COR-L47 (cell line): ENCODE data around the gene CYYR1.

Experiments
- DNase-seq: peaks from one replicate; lab custom pipeline; 2025; lab: John Stamatoyannopoulos, UW

CYYR1 gene

DNA sequence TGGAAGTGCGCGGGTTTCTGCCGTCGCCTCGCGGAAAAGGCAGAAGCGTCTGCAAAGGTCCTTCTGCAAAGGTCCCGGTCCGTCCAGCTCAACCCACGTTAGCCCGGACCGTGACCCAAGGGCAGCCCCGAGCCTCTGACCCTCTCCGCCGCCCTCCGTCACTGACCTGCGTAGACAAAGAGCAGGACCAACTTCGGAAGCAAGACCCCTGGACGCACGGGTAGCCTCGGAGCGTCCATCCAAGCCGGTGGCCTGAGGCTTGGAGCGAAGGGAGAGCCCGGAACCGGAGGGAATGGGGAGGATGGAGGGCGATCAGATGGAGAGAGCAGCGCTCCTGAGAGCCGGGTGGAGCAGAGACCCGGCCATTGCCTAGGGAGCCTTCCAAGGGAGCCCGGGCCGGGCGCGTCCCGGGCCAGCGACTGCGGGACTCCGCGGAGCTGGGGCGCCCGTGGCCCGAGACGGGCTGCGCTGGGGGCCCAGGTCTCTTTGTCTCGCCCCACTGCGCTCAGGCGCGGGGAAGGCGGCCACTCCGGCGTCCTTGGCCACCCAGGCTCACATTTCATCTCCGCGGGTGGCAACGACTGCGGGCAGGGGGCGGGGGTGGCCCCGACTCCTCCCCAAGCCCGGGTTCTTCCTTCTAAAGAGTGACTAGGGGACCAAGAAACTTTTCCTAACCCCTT, at the start of gene CYYR1:
TSS of gene CYYR1 (minus strand) at position 585 of the 680 bp plus-strand sequence. CDS start at position 239, 346 bp downstream.
- peak; percentile 37 for DNase-seq

DNA sequence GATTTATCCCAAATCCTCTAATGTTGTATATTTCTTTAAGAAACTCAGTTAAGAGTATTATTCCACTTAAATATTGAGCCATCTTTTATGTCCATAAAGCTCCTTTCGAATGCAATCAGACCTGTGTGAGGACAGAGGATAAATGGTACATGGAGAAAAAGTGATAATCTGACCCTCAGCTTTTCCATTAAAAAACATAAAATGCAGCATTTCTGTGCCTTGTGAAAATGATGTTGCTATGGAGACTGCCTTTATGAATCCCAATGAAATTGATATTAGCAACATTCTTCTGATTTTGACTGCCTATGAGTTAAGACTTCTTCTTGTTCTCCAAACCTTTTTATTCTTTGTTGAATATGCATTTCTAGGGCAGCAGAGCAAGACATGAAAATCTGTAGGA, 44.1 kb upstream of the CYYR1 start:
- no peak for DNase-seq

DNA sequence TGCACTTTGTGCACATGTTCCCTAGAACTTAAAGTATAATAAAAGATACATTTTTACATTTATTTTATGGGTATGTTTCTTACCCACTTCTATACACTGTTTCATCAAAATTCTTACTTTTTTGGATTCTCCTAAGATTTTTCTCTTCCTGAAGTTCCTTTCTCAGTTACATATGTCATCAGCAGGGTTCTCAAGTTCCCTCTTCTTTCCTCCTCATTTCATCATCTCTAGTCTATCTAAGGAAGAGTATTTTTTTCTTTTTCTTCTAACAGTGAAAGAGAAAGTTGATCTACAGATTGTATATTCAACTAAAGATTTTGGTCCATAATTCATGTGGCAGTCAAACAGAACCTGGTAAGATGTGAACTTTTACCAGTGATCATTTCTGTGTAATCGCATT, 41.2 kb upstream of the CYYR1 start:
- DNase-seq = no peak

DNA sequence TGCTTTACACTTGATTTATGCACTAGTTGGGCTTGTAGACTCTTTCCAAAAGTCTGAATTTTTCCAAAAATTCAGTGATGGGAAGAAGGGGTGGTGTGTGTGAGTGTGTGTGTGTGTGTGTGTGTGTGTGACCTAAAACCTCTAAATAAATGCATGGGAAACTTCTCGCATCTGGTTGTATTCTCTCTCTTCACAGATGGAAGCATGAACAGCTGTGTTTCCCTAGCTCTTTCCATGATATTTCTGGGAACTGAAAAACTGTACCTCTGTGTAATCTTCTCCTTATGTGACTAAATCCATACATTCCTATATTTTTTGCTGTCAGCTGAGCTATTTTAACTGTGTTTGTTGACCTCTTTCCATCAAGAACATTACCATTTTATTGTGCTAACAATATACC, 26.2 kb upstream of the CYYR1 start:
- no peak for DNase-seq

DNA sequence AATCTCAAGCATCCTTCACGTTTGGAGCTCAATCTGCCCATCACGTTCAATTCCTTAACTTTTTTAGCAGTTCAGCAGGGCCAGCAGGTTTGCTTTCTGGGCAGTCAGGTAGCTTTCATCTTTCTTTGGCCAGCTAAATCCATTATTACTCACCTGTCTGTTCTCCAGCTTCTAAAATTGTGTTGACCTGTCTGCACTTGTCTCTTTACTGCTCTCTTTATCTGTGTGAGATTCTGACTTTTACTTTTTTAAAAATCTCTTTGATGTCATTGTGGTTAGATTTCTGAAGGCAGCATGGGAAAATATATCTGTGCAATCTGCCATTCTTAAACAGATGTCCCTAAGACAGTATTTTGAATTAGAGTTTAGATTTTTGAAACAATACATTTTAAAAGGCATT, 24.9 kb upstream of the CYYR1 start:
- no peak for DNase-seq

DNA sequence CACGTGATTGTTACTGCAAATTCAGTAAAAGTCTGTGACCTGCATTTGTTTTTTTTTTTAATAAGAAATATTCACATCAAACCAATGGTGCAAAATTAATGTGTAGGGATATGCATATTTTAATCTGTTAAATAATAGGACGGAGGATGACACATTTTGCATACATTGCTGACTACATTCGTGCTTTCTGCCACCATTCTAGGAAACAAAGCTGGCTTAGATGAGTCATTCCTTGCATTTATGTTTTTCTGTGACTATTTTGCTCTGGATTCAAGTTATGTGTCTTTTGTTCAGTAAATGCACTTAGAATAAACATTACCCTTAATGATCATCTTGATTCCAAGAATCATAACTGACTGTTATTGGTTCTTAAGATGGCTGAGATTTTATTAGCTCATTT, 23.9 kb upstream of the CYYR1 start:
- DNase-seq = no peak

DNA sequence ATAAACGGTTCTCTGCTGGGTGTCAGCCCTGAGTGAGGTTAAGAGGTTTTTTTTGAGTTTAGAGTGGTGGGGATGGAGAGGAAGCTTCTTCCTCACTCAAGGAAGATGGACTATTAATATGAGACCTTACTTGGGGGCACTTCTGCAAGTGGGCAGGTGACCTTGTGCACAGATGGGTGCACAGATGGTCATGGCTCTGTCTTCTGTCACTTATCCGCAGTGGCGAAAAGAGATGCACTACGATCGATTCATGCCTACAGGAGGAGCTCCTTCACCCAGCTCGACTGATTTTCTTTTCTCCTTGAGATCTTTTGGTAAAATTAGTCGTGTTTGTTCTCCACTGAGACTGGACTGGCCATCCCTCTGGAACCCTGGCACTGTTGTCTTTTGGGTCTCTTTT, 22.9 kb upstream of the CYYR1 start:
- DNase-seq = no peak

DNA sequence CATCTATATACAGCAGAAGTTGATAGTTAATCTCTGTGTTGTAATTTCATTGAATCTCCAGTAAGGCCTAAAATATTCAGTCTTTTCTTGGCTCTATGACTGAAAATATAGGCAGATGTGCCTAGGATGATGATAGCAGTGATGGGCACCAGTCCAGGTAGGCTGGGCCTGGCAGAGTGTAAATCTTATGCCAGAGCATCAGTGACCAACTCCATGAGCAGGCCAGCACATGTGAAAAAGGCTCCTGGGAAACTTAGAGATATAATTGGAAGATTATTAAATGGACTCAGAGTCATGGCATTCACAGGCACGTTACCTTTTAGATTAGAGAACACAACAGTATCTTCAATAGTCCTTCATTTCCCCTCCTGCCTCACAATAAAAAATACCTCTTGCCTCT, 20.7 kb upstream of the CYYR1 start:
- DNase-seq = no peak

DNA sequence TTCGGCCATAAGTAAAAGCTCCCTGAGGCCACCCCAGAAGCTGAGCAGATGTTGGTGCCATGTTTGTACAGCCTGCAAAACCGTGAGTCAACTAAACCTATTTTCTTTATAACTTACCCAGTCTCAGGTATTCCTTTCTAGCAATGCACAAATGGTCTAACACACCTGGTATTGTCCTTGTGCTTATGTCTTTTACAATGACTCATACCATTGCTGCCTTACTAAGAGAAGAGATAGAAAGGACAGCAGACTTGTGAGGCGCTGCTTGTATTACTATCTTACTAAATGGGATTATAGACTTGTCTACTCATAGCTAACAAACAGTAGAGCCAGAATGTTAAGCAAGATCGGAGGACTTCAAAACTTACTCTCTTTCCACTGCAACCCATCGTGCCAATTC, 18.5 kb upstream of the CYYR1 start:
- no peak for DNase-seq

DNA sequence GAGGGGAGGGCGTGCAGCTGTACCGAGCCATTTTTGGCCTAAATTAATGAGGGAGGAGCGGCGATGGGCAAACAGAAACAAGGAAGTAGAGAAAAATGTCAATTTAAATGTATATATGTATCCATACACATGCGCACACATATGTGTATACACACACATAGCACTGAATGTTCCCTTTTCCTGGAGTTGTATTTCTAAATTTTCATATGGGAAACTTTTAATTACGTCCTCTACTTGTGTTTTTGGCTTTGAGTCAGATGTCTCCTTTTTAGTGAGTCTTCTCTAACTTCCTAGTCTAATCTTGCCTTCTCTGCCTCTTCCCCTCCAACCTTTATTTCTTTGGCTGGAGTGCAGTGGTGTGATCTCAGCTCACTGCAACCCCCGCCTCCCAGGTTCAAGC, 15.4 kb upstream of the CYYR1 start:
- DNase-seq = no peak

DNA sequence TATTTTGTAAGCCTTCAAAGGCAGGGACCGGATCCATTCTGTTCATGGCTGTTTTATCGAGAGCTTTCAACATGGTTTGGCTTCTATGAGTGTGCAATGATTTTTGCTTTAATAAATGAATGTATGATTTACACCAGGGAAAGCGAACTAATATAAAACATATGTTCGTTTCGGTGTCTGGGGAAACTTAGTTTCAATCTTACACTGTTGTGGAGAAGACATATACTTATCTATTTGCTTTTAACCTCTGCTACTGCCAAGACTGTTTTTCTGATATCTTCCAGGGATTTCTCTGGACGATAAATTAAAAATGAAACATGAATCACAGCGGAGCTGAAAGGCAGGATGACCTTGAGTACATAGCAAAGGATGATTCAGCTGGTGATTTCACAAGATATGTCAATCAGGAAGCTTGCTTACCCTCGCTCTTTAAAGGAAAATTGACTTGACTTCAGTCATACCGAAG, 14.7 kb upstream of the CYYR1 start:
- DNase-seq = no peak

DNA sequence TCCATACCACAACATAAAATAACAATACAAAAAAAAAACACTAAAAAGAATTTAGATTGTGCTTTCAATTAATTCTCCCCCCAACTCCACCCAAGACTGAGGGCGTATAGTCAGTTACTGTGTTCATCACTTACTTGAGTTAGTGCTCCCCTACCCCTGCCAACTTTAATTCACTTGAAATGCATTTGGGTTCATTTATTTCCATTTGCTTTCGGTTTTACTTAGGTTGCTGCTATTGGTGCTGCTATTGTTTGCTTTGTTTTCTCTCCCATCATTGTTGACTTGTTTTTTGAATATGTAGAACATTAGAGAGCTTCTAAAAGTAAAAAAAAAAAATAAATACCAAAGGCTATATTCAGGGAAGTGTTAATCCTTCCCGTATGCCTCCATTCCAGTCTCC, 10.7 kb upstream of the CYYR1 start:
- DNase-seq = no peak

DNA sequence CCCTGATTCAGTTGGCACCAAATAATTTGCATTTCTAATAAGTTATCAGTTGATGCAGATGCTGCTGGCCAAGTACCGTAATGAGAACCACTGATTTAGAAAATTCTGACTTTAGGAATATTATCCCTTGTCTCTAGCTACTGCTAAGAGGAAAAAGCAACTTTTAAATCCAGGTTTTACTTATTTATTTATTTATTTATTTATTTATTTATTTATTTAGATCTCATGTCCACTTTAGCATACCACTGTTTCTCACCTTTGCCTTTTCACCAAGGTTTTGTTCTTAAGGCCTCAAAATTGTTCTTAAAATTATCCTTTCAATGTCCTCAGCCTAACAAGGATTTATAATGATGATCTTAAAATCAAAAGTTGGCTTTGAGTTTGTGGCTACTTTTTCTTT, 8.7 kb upstream of the CYYR1 start:
- DNase-seq = no peak

DNA sequence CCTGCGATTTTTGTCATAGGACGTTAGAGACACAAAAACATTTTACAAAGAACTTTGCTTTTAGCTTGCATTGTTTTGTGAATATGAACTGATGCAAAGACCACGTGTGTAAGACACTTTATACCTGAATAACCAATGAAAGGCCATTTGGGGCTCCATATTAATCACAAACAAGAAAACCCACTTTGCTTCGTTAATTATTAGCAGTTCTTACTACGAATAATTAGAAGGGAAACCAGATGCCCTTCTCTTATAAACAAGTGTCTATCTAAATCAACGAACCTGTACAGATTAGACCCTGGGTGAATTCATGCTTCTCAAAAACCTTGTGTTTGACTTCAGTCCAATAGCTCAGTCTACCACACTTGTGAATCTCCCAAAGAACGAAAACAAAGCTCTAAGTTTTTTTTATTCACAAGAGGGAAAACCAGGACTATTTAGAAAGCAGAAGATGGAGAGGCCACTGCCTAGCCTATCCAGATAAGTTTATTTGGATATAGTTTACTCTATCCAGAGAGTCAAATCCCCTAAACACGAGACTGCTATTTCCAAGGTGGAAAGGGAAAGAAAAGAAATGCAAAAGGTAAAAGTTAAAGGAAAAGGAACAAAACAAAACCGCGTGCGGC, 897 bp downstream of the CYYR1 start:
- DNase-seq = no peak

DNA sequence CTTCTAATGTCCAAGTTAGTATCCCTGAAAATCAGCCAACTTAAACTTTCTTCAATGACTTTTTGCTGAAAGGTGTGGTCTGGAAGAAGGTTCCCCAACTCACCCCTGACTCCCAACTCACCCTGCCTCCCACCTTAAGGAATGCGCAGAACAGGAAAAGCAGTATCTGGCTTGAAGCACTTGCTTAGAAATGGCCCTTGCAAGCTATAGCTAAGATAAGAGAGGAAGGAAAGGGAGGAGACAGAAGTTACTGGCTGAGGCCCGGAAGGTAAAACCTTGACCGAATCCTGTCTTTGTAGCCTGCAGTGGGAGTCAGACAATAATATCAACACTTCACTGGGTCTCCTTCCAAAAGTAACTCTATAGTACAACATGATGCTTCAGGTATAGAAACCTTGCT, 2.9 kb downstream of the CYYR1 start:
- DNase-seq = no peak

DNA sequence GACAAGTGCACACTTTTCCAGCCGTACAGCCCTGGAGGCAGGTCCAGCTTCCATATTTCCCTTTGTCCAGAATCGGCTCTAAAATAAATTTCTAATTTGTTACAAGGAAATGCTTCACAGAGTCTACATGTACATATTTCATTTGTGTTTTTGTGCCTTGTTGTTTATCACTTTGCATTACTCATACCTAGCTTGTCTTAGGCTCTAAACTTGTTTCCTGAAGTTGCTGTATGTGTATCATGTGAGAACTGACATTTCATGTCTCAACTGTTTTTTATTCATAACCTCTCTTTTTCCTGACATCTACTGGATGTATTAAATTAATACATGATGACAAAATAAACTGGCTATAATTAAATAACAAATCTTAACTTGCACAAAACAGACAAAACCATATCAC, 7.5 kb downstream of the CYYR1 start:
- no peak for DNase-seq

DNA sequence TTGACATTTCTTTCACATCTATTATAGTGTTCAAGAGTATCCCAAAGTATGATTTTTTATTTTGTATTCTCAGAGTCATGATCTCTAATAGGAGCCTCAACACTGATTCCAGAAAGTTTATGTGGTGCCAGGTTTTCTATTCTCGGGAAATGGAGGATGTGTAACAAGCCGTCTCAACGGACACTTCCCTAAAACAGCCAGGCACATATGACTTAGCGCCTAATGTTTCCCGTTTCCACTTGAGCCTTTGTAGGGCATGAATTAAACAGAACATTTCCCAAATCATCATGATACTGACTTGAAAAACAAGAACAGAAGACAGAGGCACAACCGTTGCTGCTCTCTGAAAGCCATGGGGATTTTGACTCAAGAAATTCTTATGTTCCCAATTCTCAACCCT, 8.0 kb downstream of the CYYR1 start:
- no peak for DNase-seq

DNA sequence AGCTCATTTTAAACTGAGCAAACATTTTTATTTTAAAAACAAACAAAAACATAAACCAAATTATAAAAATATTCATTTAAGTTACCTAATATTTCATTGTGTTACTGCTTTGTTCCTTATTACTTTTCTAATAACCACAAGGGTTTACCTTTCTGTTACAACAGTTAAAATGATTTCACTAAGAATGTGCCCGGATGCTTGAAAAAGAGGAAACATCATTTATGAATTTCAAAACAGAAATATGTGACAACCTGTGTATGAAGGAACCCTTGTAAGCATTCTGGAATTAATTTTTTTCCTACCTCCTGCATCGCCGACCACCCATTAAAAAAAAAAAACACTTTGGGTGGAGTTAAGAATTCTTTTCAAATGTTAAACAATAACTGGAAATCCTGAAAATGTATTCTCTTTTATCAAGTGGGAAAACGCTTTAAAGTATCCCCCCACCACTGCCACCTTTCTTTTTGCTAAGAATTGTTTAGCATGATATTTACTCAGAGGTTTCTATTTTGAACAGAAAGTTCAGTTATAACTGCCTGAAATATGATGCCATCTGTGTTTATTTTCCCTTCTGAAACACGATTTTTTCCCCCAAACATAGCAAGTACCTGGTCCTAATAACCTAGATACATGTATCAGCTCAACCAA, 9.1 kb downstream of the CYYR1 start:
- DNase-seq = no peak

DNA sequence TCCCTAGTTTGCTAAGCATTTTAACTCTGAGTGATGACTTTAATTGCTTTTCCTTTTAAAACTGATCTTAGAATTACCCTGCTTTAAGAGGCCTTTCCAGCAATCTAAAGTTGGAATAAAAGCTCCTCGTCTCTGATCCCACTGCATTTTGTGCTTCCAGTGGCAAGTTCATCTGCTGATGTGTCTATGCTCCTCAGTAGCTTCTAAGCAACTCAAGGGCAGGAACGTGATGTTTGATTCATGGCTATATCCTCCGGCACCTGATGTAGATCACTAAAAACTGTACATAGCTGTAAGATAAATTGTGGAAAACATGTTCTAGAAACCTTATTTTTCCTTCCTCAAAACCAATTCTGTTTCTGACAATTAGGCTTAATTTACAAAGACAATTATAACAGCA, 12.5 kb downstream of the CYYR1 start:
- DNase-seq = no peak

DNA sequence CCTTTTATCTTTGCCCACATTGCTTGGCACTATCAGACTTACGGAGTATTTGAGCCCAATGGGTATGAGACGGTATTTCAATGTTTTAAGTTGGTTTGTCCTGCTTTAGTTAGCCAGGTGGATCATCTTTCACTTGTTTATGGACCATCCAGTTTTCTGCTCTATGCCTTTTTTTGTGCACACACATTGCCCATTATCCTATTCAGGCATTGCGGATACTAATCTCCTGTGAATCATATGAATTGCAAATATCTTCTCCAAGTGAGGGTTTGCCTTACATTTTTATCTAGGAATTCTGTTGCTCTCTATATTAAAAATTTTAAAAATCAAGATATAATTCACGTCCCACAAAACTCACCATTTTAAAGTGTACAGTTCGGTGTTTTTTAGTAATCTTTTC, 14.0 kb downstream of the CYYR1 start:
- no peak for DNase-seq

DNA sequence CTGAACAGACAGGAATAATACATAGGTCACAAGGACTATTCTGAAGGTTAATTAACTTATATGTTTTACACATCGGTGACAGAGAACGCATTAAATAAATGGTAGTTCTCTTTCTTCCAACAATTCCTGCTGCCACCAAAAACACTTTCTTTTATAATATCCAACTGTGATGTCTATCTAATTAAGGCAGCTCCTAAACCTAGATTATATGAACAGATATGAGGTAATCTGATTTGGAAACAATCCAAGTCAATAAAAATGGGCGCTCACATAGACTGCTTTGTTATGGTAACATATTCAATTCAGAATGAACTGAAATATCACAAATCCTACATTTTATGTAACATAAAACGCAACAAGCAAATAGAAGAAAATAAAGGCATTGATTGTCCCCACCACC, 16.0 kb downstream of the CYYR1 start:
- peak; percentile 10 for DNase-seq

DNA sequence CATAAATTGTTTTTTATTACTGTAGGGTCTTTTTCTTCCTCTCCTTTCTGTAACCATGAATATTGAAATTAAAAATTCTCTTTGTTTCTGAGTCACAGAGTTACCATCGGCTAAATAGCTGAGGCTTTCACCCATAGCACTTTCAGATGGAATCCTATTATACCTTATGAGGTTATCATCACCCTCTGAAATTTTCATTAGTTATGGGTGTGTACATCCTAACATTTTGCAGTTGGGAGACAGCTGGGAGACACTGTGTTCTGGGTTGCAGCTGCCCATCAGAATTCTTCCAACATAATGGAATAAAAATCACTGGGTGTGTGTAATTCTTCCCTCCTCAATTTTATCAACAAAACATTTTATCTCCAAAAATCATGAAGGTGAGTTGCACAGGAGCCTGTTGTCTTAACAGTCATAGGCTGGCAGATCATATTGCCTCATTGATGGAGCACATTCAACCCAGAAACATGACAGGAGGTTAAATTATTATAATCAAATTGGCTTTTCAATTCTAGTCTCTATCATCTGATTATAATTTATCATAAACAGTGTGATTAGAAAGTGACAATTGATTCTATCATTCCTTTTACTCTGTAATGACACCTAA, 17.4 kb downstream of the CYYR1 start:
- DNase-seq = no peak

DNA sequence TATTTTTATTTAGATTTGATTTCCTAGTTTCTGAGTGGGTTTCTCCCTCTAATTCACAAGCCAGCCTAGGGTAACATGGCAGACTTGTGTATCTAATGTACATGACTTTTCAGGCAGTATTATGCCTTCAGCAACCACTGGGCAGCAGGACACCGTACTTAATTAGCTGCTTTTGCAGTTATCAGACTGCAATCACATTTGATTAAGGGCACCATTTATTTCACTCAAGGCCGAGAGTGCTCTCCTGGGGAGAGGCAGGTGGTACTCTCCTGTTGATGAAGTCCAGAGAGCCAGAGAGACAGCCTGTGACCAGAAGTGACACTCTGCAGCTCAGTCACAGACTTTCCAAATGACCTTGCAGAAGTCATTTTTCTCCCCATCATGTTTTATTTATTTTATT, 18.7 kb downstream of the CYYR1 start:
- peak; percentile 80 for DNase-seq
